ENCODE measurements around the gene TTBK1. TPM values are rescaled to one million over a fixed set of nuclear protein-coding genes. Genes with fewer than 3 reads are reported as not detected.

Gene TTBK1
- total RNA-seq, 6 experiments from 2014 or later, result 0.83 to 1.6 (median 0.87) TPM

GRCh38 chr6:43295456-43295855 is 52.2 kb downstream of the TTBK1 start:
- TF ChIP-seq, protein P1, sequence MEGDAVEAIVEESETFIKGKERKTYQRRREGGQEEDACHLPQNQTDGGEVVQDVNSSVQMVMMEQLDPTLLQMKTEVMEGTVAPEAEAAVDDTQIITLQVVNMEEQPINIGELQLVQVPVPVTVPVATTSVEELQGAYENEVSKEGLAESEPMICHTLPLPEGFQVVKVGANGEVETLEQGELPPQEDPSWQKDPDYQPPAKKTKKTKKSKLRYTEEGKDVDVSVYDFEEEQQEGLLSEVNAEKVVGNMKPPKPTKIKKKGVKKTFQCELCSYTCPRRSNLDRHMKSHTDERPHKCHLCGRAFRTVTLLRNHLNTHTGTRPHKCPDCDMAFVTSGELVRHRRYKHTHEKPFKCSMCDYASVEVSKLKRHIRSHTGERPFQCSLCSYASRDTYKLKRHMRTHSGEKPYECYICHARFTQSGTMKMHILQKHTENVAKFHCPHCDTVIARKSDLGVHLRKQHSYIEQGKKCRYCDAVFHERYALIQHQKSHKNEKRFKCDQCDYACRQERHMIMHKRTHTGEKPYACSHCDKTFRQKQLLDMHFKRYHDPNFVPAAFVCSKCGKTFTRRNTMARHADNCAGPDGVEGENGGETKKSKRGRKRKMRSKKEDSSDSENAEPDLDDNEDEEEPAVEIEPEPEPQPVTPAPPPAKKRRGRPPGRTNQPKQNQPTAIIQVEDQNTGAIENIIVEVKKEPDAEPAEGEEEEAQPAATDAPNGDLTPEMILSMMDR (IDR thresholded peaks at IDR 0.05), result no peak
- no peak for TF ChIP-seq POLR2A (IDR thresholded peaks at IDR 0.05)
- Histone ChIP-seq H3K27ac (no peak overlapping the region), H3K9me3 (no peaks in the 10 kb centered on the region), H3K4me3 (no peak overlapping the region), H3K4me1 (peaks cover 0 to 28% (median 10%) of the 10 kb centered on the region in 4 donors), H3K27me3 (no peaks in the 10 kb centered on the region), H3K36me3 (peaks cover 0 to 9% (median 0%) of the 10 kb centered on the region in 4 donors)
- 78% methylated on average over 3 of the region's 3 CpGs for WGBS (ENCODE audit: insufficient coverage, low coverage, low lambda C conversion rate, missing lambda C conversion rate)
- ATAC-seq (no peak), DNase-seq (no peak)
- intact Hi-C loops (cut with DNase I), result no loop called here

- no peak for DNase-seq
Observed at GRCh38 chr6:43296780-43297497, 53.7 kb downstream of the TTBK1 start.

GRCh38 chr6:43297644-43298564 is 54.6 kb downstream of the TTBK1 start, which contains the start of gene SLC22A7:
TSS of gene SLC22A7 (plus strand) at chr6:43298260. CDS start at chr6:43298359, 99 bp downstream.
- 45% methylated on average over 2 of the region's 10 CpGs for WGBS (ENCODE audit: insufficient coverage, low coverage, low lambda C conversion rate, missing lambda C conversion rate)
- peak; percentile 83 for TF ChIP-seq POLR2A (IDR thresholded peaks at IDR 0.05)
- TF ChIP-seq, protein P1 (IDR thresholded peaks at IDR 0.05), result no peak
- Histone ChIP-seq H3K9me3 (no peaks in the 10 kb centered on the region), H3K27me3 (no peaks in the 10 kb centered on the region), H3K4me3 (peak within 1 kb of the TSS; percentile 66 to 99 (median 90)), H3K36me3 (peaks cover 0 to 34% (median 10%) of the 10 kb centered on the region in 4 donors), H3K4me1 (peaks cover 0 to 36% (median 10%) of the 10 kb centered on the region in 4 donors), H3K27ac (peak within 1 kb of the TSS; percentile 73 to 81 (median 75))
- ATAC-seq, result peak; percentile 80 to 94 (median 88)
- intact Hi-C loops (cut with DNase I), result no loop called here
- peak; percentile 91 to 96 (median 94) for DNase-seq

More at GRCh38 chr6:43296780-43297497, 53.7 kb downstream of the TTBK1 start:
- no peak for ATAC-seq
- Histone ChIP-seq H3K9me3 (no peaks in the 10 kb centered on the region), H3K4me1 (peaks cover 0 to 31% (median 10%) of the 10 kb centered on the region in 4 donors), H3K27me3 (no peaks in the 10 kb centered on the region), H3K36me3 (peaks cover 0 to 24% (median 5%) of the 10 kb centered on the region in 4 donors), H3K27ac (peak overlapping the region in 2 of 3 donors; percentile 38 to 81), H3K4me3 (no peak overlapping the region)
- intact Hi-C loops (cut with DNase I), result no loop called here
- no peak for TF ChIP-seq POLR2A (IDR thresholded peaks at IDR 0.05)
- TF ChIP-seq, protein P1 (IDR thresholded peaks at IDR 0.05), result no peak
- 89% methylated on average over 3 of the region's 5 CpGs for WGBS (ENCODE audit: insufficient coverage, low coverage, low lambda C conversion rate, missing lambda C conversion rate)

DNA sequence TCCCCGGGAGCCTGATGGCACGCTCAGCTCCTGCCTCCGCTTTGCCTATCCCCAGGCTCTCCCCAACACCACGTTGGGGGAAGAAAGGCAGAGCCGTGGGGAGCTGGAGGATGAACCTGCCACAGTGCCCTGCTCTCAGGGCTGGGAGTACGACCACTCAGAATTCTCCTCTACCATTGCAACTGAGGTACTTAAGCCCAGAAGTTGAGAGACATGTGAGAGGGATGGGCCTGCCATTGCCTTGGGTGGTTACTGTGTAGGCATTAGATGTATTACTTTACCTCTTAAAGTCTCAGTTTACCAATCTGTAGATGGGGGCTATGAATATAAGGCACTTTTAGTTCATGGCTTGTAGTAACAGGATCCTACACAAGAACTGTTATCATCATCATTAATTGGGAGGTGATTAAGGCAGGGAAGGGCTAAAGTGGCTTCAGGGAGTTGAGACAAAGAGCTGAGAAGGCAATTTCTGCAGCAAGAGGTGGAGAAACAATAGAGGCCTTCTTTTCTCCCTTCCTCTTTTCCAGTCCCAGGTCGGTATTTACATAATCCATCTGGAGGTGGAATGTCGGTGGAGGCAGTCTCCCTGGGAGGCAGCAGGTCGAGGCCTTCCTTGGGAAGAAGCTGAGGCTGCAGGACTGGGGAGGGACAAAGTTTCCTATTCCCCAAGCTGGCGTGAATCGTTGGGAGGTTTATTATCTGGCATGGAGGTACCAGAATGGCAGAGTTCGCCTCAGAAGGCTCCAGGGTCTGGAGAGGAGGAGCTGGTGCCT is 55.5 kb downstream of the TTBK1 start:
- no peak for TF ChIP-seq POLR2A (IDR thresholded peaks at IDR 0.05)
- TF ChIP-seq, protein P1 (IDR thresholded peaks at IDR 0.05), result no peak
- 26% methylated on average over 8 of the region's 12 CpGs for WGBS (ENCODE audit: insufficient coverage, low coverage, low lambda C conversion rate, missing lambda C conversion rate)
- ATAC-seq, result no peak

More for the DNA sequence above, 55.5 kb downstream of the TTBK1 start:
- peak overlapping the region; percentile 66 to 99 (median 90) for H3K4me3 ChIP-seq
- H3K9me3 ChIP-seq, result no peaks in the 10 kb centered on the region
- H3K27ac ChIP-seq, result peak overlapping the region; percentile 73 to 81 (median 75)
- H3K27me3 ChIP-seq, result no peaks in the 10 kb centered on the region
- peaks cover 0 to 36% (median 10%) of the 10 kb centered on the region in 4 donors for H3K4me1 ChIP-seq
- DNase-seq, result no peak
- H3K36me3 ChIP-seq, result peaks cover 0 to 41% (median 13%) of the 10 kb centered on the region in 4 donors
- intact Hi-C loops (cut with DNase I), result no loop called here
